Measurements from ENCODE around the gene YWHAG.

DNA sequence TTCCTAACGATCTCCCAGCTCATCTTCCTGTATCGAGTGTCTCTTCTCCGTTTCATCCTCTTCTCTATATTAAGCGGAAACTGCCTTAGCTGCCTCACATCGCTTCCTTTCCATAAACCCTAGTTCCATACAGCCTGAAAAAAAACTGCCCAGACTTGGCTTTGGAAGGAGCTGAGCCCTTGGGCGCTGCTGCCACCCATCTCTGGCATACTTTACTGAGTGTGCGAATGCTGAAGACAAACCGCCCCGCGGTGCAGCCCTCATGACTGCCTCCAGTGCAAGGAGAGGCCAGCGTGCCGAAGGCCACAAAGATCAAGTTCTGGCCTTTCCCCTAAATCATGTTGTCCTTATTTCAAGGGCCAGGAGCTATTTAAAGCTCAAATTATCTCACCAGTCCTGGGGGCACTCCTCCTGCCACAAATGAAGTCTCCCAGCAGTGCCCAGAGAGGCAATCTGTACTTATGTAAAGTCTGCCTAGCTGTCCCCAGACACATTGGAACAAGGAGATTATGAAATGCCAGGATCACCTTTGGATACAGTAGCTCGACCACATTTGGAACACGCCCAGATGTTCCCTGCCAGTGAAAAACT, 25.2 kb downstream of the YWHAG start:
- TF ChIP-seq, protein P1, sequence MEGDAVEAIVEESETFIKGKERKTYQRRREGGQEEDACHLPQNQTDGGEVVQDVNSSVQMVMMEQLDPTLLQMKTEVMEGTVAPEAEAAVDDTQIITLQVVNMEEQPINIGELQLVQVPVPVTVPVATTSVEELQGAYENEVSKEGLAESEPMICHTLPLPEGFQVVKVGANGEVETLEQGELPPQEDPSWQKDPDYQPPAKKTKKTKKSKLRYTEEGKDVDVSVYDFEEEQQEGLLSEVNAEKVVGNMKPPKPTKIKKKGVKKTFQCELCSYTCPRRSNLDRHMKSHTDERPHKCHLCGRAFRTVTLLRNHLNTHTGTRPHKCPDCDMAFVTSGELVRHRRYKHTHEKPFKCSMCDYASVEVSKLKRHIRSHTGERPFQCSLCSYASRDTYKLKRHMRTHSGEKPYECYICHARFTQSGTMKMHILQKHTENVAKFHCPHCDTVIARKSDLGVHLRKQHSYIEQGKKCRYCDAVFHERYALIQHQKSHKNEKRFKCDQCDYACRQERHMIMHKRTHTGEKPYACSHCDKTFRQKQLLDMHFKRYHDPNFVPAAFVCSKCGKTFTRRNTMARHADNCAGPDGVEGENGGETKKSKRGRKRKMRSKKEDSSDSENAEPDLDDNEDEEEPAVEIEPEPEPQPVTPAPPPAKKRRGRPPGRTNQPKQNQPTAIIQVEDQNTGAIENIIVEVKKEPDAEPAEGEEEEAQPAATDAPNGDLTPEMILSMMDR (conservative IDR thresholded peaks at IDR 0.05; ENCODE audit: low read length): no peak
- TF ChIP-seq EZH2phosphoT487 (IDR thresholded peaks at IDR 0.05; ENCODE audit: borderline replicate concordance): no peak
